ENCODE data around the gene SPINK4.

- TF ChIP-seq EZH2phosphoT487 (IDR thresholded peaks at IDR 0.05) (no peak), CTCF (IDR thresholded peaks at IDR 0.05) (no peak), EZH2 (IDR thresholded peaks at IDR 0.05) (no peak)
Observed at GRCh38 chr9:33229359-33230114, 10.4 kb upstream of the SPINK4 start.
